K562 (cell line): ENCODE measurements around the gene DOCK4. TPM values are rescaled to one million over a fixed set of nuclear protein-coding genes. Genes with fewer than 3 reads are reported as not detected.

Source experiments
- ATAC-seq: fragments of 200-7000 bp; cut with Tn5 transposase; 3 replicates; pipeline ENCODE4 v1.9.1; 2020; ENCODE audit warnings: moderate library complexity
- BruUV-seq: library from RNA; stranded (reverse); fragments of 400-500 nt; replicated peaks from 2 replicates; lab custom pipeline; 2021; lab: Mats Ljungman, UMichigan
- CTCF ChIA-PET: fragments of 300-600 bp; formaldehyde crosslinking; extraction: SDS; loops from one replicate; lab custom pipeline; 2021; ENCODE audit warnings: low intra/inter-chr PET ratio; lab: Yijun Ruan, JAX
- POLR2A ChIA-PET: fragments of 300-600, 350-650 bp; sonication (Branson Sonifier 250); formaldehyde crosslinking; extraction: SDS; loops from one replicate; lab custom pipeline; 2021; ENCODE audit warnings: antibody characterized with exemption, inconsistent platforms; lab: Yijun Ruan, JAX
- DNase-seq, 4 experiments: peaks; one replicate each; pipeline versions ENCODE4 v3.0.0 to v3.0.0-alpha.2; 2011 to 2018; ENCODE audit warnings: low spot score in 3 of 4, mixed read lengths in 3 of 4; ENCODE audit errors: extremely low read depth in 1 of 4
- FAIRE-seq: peaks from 2 replicates; lab custom pipeline; 2011; peaks lifted over from hg19 to GRCh38; lab: Jason Lieb, UNC
- H2AFZ ChIP-seq: 2 replicates; pipeline ENCODE4 v1.6.0; 2011; ENCODE audit warnings: low read depth, low read length, control low read depth, inconsistent platforms
- H3K27ac ChIP-seq: fragments of 200-600 bp; 3 replicates; pipeline ENCODE4 v1.8.0; 2011; ENCODE audit warnings: low read depth, mild to moderate bottlenecking, control low read depth, inconsistent platforms, low read length, moderate library complexity, mixed read lengths; ENCODE audit errors: extremely low read depth
- H3K27me3 ChIP-seq, 2 experiments: fragments of 300-600 bp in 1 of 2; 2 replicates in 1 of 2; 3 replicates in 1 of 2; pipeline versions ENCODE4 v1.6.0 to v1.8.0; 2011; ENCODE audit warnings: inconsistent platforms in 2 of 2, low read length in 2 of 2, mild to moderate bottlenecking in 1 of 2, mixed read lengths in 1 of 2, moderate library complexity in 1 of 2; ENCODE audit not compliant: control insufficient read depth in 2 of 2, insufficient read depth in 2 of 2
- H3K36me3 ChIP-seq: fragments of 300-600 bp; 3 replicates; pipeline ENCODE4 v1.8.0; 2011; ENCODE audit warnings: mild to moderate bottlenecking, low read length, inconsistent platforms; ENCODE audit not compliant: control insufficient read depth, insufficient read depth
- H3K4me1 ChIP-seq, 2 experiments: fragments of 200-600 bp in 1 of 2; replicated peaks in 1 of 2; 2 replicates in 1 of 2; 3 replicates in 1 of 2; pipeline versions ENCODE4 v1.5.1 to v1.8.0; 2011; ENCODE audit warnings: inconsistent platforms in 2 of 2, low read length in 2 of 2, mild to moderate bottlenecking in 1 of 2, mixed read lengths in 1 of 2, moderate library complexity in 1 of 2; ENCODE audit not compliant: control insufficient read depth in 2 of 2, insufficient read depth in 2 of 2
- H3K4me2 ChIP-seq: 2 replicates; pipeline ENCODE4 v1.6.1; 2011; ENCODE audit warnings: low read length, control low read depth, inconsistent platforms, mixed read lengths; ENCODE audit not compliant: insufficient read depth
- H3K4me3 ChIP-seq: fragments of 200-600 bp; sonication (generic), shearing (Covaris generic); 2 replicates; pipeline ENCODE4 v1.5.1; 2016; ENCODE audit warnings: control low read depth, inconsistent platforms
- H3K79me2 ChIP-seq: fragments of 200-600 bp; 3 replicates; pipeline ENCODE4 v1.8.0; 2011; ENCODE audit warnings: low read length, inconsistent platforms; ENCODE audit not compliant: control insufficient read depth, insufficient read depth
- H3K9ac ChIP-seq, 2 experiments: 2 replicates each; pipeline versions ENCODE4 v1.6.0 to v1.6.1; 2011; ENCODE audit warnings: low read depth in 2 of 2, low read length in 2 of 2, control low read depth in 1 of 2, inconsistent platforms in 1 of 2, mild to moderate bottlenecking in 1 of 2, mixed read lengths in 1 of 2; ENCODE audit not compliant: insufficient read depth in 1 of 2
- H3K9me1 ChIP-seq: one replicate; pipeline ENCODE4 v1.6.0; 2011; ENCODE audit warnings: inconsistent platforms, mild to moderate bottlenecking, low read length, moderate library complexity; ENCODE audit not compliant: control insufficient read depth, insufficient read depth
- H3K9me3 ChIP-seq: replicated peaks from 2 replicates; pipeline ENCODE4 v1.5.1; 2011; ENCODE audit warnings: low read depth, low read length, inconsistent platforms; ENCODE audit not compliant: control insufficient read depth, insufficient read depth
- H4K20me1 ChIP-seq: replicated peaks from 2 replicates; pipeline ENCODE4 v1.6.1; 2011; ENCODE audit warnings: low read length, inconsistent platforms, mixed read lengths; ENCODE audit not compliant: control insufficient read depth, insufficient read depth
- BRD4 ChIP-seq: fragments of 200-600 bp; sonication (generic); IDR thresholded peaks from 2 replicates; pipeline ENCODE4 v1.6.1; 2017; ENCODE audit warnings: inconsistent platforms
- ELF2 ChIP-seq: fragments of 250-450 bp; sonication (Bioruptor Pico); IDR thresholded peaks from 2 replicates; pipeline ENCODE4 v1.5.0; 2021; ENCODE audit warnings: mild to moderate bottlenecking
- ESRRA ChIP-seq: fragments of 450-650 bp; IDR thresholded peaks from 2 replicates; pipeline ENCODE4 v1.6.1; 2014; ENCODE audit warnings: low read depth, mild to moderate bottlenecking, moderate library complexity, borderline replicate concordance
- KDM2B ChIP-seq: fragments of 250-450 bp; sonication (Bioruptor Pico); IDR thresholded peaks from 2 replicates; pipeline ENCODE4 v1.8.0; 2021; ENCODE audit warnings: mild to moderate bottlenecking, moderate library complexity
- MECOM ChIP-seq: fragments of 250-450 bp; sonication (Bioruptor Pico); IDR thresholded peaks from 2 replicates; pipeline ENCODE4 v1.8.0; 2022; ENCODE audit warnings: inconsistent platforms
- MEF2A ChIP-seq: IDR thresholded peaks from 2 replicates; pipeline ENCODE4 v1.6.1; 2011; ENCODE audit warnings: low read depth, mild to moderate bottlenecking, low read length, moderate library complexity; ENCODE audit not compliant: control insufficient read depth
- POLR3A ChIP-seq: IDR thresholded peaks from 2 replicates; pipeline ENCODE4 v1.6.1; 2011; ENCODE audit warnings: borderline replicate concordance, mild to moderate bottlenecking, moderate library complexity; ENCODE audit not compliant: insufficient read length, insufficient read depth; ENCODE audit errors: extremely low read depth
- TAF15 ChIP-seq: fragments of 200-400 bp; formaldehyde crosslinking; IDR thresholded peaks from 2 replicates; pipeline ENCODE4 v1.6.1; 2017; ENCODE audit warnings: mild to moderate bottlenecking, low read depth, low read length, moderate library complexity
- TAF7 ChIP-seq: fragments of 450-650 bp; IDR thresholded peaks from 2 replicates; pipeline ENCODE4 v1.6.1; 2016; ENCODE audit warnings: missing genetic modification characterization, missing compliant biosample characterization
- ZNF224 ChIP-seq: sonication (generic); formaldehyde crosslinking; IDR thresholded peaks from 2 replicates; pipeline ENCODE4 v1.8.0; 2022; ENCODE audit warnings: mild to moderate bottlenecking, missing genetic modification reagents
- ZNF644 ChIP-seq: fragments of 200-800 bp; sonication (Bioruptor generic); IDR thresholded peaks from 2 replicates; pipeline ENCODE4 v1.6.1; 2016; ENCODE audit warnings: low read depth, missing genetic modification characterization, missing compliant biosample characterization
- WGBS: fragments of 100-300 bp; shearing (Covaris generic); methylation state at CpG from one replicate; pipeline ENCODE4 v1.1.6; 2016; ENCODE audit warnings: low coverage, mixed read lengths; ENCODE audit not compliant: insufficient coverage; ENCODE audit errors: missing lambda C conversion rate; 5-methylcytosine and 5-hydroxymethylcytosine counted together
- in situ Hi-C: fragments of 300-500 bp; cut with MboI; formaldehyde crosslinking; loops from 4 replicates; pipeline ENCODE4 v1.15.0; 2018; ENCODE audit warnings: inconsistent platforms, mixed read lengths
- intact Hi-C: fragments of 100-400 bp; cut with micrococcal nuclease; formaldehyde crosslinking; loops from 2 replicates; pipeline ENCODE4 v1.14.2; 2022
- polyA plus RNA-seq, 8 experiments: library from polyadenylated mRNA; depleted of rRNA in 4 of 8; stranded (reverse) in 5 of 8; unstranded in 3 of 8; fragments of >200 nt; fragmentation: Nextera tagmentation in 2 of 8; fragmentation: Illumina TruSeq in 1 of 8; extraction: Ambion mirVana in 2 of 8; extraction: Trizol in 1 of 8; gene quantifications; 2 replicates each; pipeline versions ENCODE4 v1.2.1 to v1.2.3, GENCODE V29; 2011 to 2014; ENCODE audit warnings: inconsistent platforms in 1 of 8, missing spikeins in 1 of 8
- total RNA-seq, 7 experiments: library from RNA; depleted of rRNA in 6 of 7; stranded (reverse); fragments of >200 nt in 6 of 7; fragmentation: Illumina TruSeq in 2 of 7; extraction: Trizol in 2 of 7; gene quantifications; 2 replicates each; pipeline versions ENCODE4 v1.2.1 to v1.2.3, GENCODE V29; 2011 to 2021; ENCODE audit warnings: low replicate concordance in 1 of 7
- TF ChIP-seq, protein P1 (sequence below): fragments of 450-650 bp; IDR thresholded peaks from 2 replicates; pipeline ENCODE4 v1.6.1; 2018; ENCODE audit not compliant: partially characterized antibody
- TF ChIP-seq, protein P2 (sequence below): sonication (generic); formaldehyde crosslinking; IDR thresholded peaks from 2 replicates; pipeline ENCODE4 v1.8.0; 2022; ENCODE audit warnings: missing genetic modification reagents, mild to moderate bottlenecking, borderline replicate concordance
- TF ChIP-seq, protein P3 (sequence below): sonication (generic); formaldehyde crosslinking; IDR thresholded peaks from 2 replicates; pipeline ENCODE4 v1.8.1; 2022; ENCODE audit warnings: missing genetic modification reagents

The DOCK4 gene
- total and polyA plus RNA-seq, 9 of the 15 experiments (the other 6 are each of a cell fraction or from before 2014, with no cell fraction given) = 0.42 to 5.7 (median 2.3) TPM

DNA sequence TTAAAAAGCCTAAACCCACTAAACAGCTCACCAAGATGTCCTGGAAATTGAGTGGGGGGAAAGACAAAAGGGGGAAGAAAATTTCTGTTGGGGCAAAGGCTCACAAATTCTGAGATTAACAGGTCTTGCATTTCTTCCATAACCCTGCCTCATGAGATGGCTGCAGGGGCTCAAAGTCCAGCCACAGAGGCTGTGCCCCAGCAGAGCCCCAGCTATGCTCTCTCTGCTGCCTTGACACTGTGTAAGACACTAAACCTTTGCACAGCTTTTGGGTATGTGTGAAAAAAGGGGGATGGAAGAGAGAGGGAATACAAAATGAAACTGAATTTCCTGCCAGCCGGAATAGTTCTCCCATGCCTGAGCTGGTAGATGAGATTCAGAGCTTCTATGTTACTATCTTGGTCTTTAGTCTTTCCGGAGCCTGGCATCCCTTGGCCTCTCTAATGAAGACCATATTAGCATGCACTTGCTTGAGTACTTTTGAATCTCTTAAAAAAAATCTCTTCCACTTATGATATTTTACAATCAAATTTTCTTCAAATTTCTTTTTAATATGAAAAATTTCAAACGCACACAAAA lies 403.9 kb downstream of the DOCK4 start:
- ATAC-seq (no peak), FAIRE-seq (no peak)
- CTCF ChIA-PET = no interaction called here

More for the DNA sequence above, 403.9 kb downstream of the DOCK4 start:
- no peaks in the 10 kb centered on the region; a peak in 1 of 5 replicates for H3K27me3 ChIP-seq
- BruUV-seq = no TSS peak
- no peaks in the 10 kb centered on the region for H3K4me1 ChIP-seq
- H3K36me3 ChIP-seq = no peaks in the 10 kb centered on the region
- intact Hi-C loops (no loop called here), in situ Hi-C loops (no loop called here)
- no peak for DNase-seq
- no peaks in the 10 kb centered on the region for H3K9me1 ChIP-seq
- H4K20me1 ChIP-seq = no peaks in the 10 kb centered on the region
- TF ChIP-seq, protein P1, sequence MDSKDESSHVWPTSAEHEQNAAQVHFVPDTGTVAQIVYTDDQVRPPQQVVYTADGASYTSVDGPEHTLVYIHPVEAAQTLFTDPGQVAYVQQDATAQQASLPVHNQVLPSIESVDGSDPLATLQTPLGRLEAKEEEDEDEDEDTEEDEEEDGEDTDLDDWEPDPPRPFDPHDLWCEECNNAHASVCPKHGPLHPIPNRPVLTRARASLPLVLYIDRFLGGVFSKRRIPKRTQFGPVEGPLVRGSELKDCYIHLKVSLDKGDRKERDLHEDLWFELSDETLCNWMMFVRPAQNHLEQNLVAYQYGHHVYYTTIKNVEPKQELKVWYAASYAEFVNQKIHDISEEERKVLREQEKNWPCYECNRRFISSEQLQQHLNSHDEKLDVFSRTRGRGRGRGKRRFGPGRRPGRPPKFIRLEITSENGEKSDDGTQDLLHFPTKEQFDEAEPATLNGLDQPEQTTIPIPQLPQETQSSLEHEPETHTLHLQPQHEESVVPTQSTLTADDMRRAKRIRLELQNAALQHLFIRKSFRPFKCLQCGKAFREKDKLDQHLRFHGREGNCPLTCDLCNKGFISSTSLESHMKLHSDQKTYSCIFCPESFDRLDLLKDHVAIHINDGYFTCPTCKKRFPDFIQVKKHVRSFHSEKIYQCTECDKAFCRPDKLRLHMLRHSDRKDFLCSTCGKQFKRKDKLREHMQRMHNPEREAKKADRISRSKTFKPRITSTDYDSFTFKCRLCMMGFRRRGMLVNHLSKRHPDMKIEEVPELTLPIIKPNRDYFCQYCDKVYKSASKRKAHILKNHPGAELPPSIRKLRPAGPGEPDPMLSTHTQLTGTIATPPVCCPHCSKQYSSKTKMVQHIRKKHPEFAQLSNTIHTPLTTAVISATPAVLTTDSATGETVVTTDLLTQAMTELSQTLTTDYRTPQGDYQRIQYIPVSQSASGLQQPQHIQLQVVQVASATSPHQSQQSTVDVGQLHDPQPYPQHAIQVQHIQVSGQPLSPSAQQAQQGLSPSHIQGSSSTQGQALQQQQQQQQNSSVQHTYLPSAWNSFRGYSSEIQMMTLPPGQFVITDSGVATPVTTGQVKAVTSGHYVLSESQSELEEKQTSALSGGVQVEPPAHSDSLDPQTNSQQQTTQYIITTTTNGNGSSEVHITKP = no peak
- TF ChIP-seq ELF2 (CRISPR knock-in tag) = no peak
- no peak for TF ChIP-seq BRD4
- no peak for TF ChIP-seq TAF7 (tag)
- no peak for TF ChIP-seq MEF2A
- TF ChIP-seq ESRRA = no peak
- no peak for TF ChIP-seq POLR3A
- TF ChIP-seq ZNF644 (tag) = no peak
- TF ChIP-seq KDM2B (CRISPR knock-in tag) = no peak
- no peak for TF ChIP-seq MECOM (CRISPR knock-in tag)
- TF ChIP-seq, protein P2, sequence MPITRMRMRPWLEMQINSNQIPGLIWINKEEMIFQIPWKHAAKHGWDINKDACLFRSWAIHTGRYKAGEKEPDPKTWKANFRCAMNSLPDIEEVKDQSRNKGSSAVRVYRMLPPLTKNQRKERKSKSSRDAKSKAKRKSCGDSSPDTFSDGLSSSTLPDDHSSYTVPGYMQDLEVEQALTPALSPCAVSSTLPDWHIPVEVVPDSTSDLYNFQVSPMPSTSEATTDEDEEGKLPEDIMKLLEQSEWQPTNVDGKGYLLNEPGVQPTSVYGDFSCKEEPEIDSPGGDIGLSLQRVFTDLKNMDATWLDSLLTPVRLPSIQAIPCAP = no peak
- no peak for TF ChIP-seq ZNF224 (CRISPR knock-in tag)
- TF ChIP-seq, protein P3, sequence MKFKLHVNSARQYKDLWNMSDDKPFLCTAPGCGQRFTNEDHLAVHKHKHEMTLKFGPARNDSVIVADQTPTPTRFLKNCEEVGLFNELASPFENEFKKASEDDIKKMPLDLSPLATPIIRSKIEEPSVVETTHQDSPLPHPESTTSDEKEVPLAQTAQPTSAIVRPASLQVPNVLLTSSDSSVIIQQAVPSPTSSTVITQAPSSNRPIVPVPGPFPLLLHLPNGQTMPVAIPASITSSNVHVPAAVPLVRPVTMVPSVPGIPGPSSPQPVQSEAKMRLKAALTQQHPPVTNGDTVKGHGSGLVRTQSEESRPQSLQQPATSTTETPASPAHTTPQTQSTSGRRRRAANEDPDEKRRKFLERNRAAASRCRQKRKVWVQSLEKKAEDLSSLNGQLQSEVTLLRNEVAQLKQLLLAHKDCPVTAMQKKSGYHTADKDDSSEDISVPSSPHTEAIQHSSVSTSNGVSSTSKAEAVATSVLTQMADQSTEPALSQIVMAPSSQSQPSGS (CRISPR knock-in tag) = no peak
- TF ChIP-seq TAF15 = no peak
- TF ChIP-seq, all 486 proteins: peak for 0
- no peak overlapping the region for H3K27ac ChIP-seq
- no peaks in the 10 kb centered on the region for H3K79me2 ChIP-seq
- no peak overlapping the region for H2AFZ ChIP-seq
- H3K9me3 ChIP-seq = no peaks in the 10 kb centered on the region; the same call in 1 of the 2 replicates
- no peak overlapping the region for H3K4me2 ChIP-seq
- no peak overlapping the region for H3K9ac ChIP-seq
- POLR2A ChIA-PET = interaction anchor here (0.6 kb wide), 1 partner anchor 174 kb away, joined by 3 read pairs; no protein-coding TSS in a partner anchor
- no peak overlapping the region for H3K4me3 ChIP-seq
- WGBS = 1% methylated on average over 3 of the region's 3 CpGs
